CD4-positive, alpha-beta T cell treated with Interleukin-17A for 1 hour (primary cell): ENCODE data around the gene HSD17B13.
"Not testable (repeated sequence)": the region's sequence is repeated elsewhere in the genome, so short reads cannot be mapped to it uniquely, and the experiment has no call there.

ENCODE experiments used
- DNase-seq: peaks from one replicate; pipeline ENCODE4 v3.0.0-alpha.2; 2020

The HSD17B13 gene, protein sequence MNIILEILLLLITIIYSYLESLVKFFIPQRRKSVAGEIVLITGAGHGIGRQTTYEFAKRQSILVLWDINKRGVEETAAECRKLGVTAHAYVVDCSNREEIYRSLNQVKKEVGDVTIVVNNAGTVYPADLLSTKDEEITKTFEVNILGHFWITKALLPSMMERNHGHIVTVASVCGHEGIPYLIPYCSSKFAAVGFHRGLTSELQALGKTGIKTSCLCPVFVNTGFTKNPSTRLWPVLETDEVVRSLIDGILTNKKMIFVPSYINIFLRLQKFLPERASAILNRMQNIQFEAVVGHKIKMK

DNA sequence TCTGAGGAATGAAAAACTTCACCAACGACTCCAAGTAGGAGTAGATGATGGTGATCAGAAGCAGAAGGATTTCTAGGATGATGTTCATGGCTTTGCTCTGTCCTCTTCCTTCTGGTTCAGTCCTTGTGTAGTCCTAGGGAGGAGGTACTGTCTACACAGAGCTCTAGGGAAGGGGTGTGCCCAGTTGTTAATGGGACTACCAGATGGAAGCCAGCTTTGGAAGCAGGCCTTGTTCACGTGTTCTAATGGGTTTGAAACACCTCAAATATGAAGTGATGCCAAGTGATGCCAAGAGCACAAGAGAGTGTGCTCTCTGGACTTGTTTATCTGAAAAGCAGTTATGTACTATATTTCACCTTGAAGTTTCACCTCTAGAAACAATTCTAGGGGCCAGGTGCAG, at the start of gene HSD17B13:
TSS of gene HSD17B13 (minus strand) at position 129 of the 400 bp plus-strand sequence. CDS start at position 88, 41 bp downstream.
- DNase-seq, result no peak

DNA sequence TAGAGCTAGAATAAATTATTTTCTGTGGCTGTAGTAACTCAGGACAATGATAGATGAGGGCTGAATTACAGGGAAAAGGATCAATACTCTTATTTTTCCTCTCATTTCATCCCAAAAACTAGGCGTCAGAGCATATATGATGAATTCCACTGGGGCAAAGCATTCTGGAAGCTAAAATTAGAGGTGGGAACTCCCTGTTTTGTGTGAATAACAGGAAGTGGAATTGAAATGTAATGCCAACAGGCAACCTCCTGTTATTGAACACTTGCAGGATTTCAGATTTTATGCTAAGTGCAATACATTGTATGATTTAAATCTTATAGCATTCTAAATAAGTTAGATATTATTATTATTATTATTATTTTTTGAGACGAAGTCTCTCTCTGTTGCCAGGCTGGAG, 47.4 kb upstream of the HSD17B13 start:
- no peak for DNase-seq

DNA sequence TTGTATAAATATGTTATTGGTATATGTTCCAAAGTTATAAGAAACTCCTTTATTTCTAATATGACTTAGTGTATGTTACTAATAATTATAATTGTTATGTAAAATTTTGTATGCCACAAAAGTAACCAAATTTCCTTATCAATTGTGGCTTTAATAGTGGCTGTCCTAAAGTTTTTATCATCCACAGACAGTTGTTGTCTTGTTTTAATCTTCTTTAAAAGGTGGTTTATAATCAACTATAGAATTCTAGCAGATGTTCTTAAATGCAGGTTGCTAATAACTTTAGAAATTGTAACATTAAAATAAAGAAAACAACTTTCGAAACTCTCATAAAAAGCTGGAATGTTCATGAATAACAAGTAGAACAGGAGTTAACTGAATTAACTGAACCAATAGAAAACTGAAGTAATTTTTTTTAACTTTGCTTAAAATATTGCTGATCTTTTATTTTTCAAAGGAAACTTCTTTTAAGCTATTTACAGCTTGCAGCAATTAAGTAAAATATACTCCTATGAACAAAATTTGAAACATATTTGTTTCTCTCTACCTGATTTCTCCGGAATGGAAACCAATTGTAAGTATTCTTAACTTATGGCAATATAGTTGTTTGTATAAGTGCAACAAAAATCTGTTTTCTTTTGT, 44.0 kb upstream of the HSD17B13 start:
- DNase-seq, result no peak

DNA sequence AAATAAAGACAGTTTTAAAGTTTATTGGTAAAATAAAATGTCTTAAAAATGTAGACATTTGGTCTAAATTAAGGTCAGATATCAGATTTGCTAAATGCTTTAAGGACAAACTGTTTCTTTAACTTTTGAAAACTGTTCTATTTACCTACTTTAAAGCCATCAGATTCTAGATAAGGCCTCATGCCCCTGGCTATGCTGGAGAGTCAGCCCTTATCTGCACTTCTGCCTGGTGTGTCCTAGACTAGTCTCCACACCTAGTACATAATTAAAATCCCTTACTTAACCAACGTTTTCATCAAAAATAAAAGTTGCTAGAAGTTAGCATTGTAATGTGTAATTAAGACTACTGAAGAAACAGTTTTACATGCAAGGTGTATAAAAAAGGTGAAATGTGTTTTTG, 42.7 kb upstream of the HSD17B13 start:
- no peak for DNase-seq

DNA sequence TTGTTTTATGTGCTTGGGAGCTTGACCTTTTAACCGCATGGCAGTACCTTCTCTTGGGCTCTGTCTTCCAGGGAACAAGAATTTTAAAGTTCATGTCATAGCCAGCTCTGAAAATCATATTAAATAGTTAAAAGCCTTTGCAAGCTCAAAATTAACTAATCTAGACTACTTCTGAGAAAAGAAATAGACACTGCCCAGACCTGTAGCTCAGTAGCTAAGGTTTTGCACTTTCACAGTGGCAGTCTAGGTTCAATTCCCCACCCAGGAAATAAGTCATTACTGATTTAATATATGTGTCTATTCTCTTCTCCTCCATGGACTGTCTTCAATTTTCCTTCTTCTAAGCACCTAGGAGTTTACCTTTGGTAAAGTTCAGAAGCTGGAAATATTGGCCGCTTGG, 40.9 kb upstream of the HSD17B13 start:
- no peak for DNase-seq

DNA sequence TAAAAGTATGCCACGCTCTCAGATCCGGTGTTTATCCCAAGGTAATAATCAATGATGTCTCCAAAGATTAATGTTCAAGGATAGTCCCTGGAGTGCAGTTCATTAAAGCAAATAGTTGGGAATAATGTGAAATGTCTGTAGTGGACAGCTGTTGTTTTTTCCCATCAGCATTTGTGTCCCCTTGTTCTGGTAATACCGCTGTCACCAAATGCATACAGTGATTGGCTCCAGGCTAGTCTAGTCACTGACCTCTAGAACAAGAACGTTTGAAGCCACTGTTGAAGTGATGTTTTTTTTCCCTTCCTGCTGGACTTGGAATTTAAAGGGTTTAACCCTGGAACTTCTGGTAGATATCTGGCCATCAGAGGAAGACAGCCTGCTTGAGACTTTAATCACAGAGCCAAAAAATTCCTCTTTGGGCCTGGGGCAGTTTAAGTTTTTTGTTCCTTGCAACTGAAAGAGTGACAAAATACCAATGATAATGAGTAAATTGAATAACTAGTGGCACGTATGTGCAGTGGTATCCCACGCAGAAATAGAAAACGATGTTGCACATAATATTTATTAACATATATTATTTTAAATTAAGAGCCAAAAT, 37.8 kb upstream of the HSD17B13 start:
- no peak for DNase-seq

DNA sequence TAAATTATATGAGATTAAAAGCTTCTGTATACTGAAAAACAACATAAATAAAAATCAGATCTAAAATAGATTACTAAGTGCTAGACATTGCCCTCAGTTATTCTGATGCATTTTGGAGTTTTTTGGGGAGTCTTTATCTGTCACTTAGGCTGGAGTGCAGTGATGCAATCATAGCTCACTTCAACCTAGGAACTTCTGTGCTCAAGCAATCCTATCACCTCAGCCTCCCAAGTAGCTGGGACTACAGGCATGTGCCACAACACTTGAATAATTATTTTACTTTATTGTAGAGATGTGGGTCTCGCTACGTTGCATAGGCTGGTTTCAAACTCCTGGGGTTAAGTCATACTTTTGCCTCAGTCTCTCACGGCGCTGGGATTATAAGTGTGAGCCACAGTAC, 36.6 kb upstream of the HSD17B13 start:
- no peak for DNase-seq

- DNase-seq, result no peak
These were observed 34.3 kb upstream of the HSD17B13 start for GRCh38 chr4:87356832-87357526.

GRCh38 chr4:87354168-87355102, 31.8 kb upstream of the HSD17B13 start:
- DNase-seq, result no peak

DNA sequence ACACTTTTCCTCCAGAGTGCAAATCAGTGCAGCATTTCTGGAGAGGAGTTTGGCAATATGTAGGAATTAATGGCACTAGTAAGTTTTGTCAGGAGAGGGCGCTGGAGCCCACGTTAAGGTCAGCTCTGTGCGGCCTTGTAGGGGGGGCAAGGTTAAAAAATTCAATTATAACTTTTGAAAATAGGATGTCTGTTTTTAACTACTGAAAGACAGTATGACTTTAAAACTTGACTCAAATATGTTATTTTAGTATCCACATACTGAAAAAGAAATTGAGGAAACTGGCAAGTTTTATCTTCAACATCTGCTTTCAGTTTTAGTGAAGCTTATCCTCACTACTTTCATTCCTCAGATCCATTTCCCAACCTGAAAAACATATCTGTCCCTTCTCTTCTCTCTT, 30.9 kb upstream of the HSD17B13 start:
- DNase-seq, result peak; percentile 23

- DNase-seq, result no peak
These were observed 22.5 kb upstream of the HSD17B13 start for GRCh38 chr4:87345139-87345538.

- no peak for DNase-seq
These were observed 20.2 kb upstream of the HSD17B13 start for GRCh38 chr4:87342872-87343271.

DNA sequence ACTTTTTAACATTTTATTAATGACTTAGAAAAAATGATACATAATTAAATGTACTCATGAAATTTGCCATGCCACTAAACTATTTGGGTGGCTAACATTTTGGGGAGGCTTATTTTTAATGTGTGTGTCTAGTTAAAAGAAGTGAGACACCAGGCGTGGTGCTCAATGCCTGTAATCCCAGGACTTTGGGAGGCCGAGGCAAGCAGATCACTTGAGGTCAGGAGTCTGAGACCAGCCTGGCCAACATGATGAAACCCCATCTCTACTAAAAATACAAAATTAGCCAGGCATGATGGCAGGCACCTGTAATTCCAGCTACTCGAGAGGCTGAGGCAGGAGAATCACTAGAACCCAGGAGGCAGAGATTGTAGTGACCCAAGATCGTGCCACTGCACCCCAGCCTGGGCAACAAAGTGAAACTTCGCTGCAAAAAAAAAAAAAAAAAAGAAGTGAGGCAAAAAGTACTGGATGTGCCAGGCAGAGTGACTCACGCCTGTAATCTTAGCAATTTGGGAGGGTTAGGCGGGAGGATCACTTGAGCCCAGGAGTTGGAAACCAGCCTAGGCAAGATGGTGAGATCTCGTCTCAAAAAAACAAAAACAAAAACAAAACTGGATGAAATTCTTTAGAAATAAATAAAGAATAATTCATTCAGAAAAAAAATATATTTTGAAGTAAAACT, 19.4 kb upstream of the HSD17B13 start:
- DNase-seq, result not testable (repeated sequence)

DNA sequence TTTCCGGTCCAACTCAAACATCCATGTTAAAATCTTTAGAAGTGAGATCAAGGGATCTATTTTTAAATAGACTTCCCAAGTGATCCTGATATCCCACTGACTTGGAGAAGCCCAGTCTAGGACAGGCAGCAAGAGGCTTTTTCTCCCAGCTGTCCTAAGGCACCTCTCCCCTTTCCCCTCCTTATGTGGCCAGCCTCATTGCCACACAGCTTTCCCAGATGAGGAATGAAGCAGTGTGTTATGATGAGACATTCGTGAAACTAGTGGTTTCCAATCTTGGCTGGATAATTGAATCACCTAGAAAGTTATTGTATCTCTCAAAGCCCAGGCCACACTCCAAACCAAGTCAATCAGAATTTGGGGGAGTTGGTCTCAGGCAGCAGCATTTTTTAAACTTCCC, 16.8 kb upstream of the HSD17B13 start:
- DNase-seq, result no peak

- no peak for DNase-seq
These were observed 14.7 kb upstream of the HSD17B13 start for GRCh38 chr4:87337361-87337760.

DNA sequence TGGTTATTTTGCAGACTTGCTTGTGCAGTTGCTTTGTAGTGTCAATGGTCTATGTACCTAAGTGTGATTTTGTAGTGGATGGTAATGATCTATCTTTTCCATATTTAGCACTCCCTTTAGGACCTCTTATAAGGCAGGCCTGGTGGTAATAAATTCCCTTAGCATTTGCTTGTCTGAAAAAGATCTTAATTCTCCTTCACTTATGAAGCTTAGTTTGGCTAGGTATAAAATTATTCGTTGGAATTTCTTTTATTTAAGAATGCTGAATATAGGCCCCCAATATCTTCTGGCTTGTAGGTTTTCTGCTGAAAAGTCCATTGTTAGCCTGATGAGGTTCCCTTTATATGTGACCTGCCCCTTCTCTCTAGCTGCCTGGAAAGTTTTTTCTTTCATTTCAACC, 10.6 kb upstream of the HSD17B13 start:
- DNase-seq, result no peak

DNA sequence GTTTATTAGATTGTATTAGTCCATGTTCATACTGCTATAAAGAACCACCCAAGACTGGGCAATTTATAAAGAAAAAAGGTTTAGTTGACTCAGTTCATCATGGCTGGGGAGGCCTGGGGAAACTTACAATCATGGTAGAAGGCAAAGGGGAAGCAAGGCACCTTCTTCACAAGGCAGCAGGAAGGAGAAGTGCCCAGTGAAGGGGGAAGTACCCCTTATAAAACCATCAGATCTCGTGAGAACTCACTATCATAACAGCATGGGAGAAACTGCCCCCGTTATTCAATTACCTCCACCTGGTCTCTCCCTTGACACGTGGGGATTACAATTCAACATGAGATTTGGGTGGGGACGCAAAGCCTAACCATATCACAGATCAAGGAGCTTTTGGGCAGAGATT, 8.1 kb upstream of the HSD17B13 start:
- no peak for DNase-seq

- DNase-seq, result no peak
These were observed 4.5 kb upstream of the HSD17B13 start for GRCh38 chr4:87327136-87327535.

DNA sequence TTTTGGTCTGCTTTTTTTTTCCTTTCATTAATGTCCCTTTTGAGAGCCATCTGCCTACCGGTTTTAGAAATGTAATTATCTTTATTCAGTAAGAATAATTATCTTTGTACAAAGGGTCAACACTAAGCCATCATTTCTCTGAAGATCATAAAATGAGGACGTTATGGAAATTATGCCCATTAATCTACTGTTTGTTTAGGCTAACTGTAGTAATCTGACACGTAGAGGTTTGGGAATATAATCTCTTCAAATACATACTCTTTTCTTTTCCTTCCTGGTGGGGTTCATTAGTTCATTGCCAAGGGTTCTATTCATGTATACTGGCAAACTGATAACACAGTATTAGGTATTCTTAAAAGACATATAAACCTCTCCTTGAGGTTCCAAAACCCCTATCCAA, 3.8 kb upstream of the HSD17B13 start:
- DNase-seq, result no peak

- no peak for DNase-seq
These were observed 794 bp downstream of the HSD17B13 start for GRCh38 chr4:87321888-87322287.

DNA sequence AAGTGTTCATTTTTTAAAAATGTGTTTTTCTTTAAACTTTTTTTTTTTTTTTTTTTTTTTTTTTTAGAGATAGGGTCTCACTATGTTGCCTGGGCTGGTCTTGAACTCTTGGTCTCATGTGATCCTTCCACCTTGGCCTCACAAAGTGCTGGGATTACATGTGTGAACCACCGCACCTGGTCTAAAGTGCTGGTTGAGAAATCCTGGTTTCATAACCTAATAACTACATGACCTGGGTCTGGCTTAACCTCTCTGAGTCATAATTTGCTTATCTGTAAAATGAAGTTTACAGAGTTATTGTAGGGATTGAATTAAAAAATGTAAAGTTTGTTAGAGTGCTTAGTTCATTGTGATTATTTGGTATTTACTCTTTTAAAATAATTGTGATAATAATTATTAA, 5.2 kb downstream of the HSD17B13 start:
- DNase-seq, result no peak

GRCh38 chr4:87316961-87317360, 5.7 kb downstream of the HSD17B13 start:
- DNase-seq, result no peak
